BJ (cell line): ENCODE results near the gene SLC1A1. TPM values are rescaled to one million over a fixed set of nuclear protein-coding genes. Genes with fewer than 3 reads are reported as not detected.

ENCODE experiments used
- CTCF ChIA-PET: fragments of 350-600 bp; formaldehyde crosslinking; extraction: SDS; loops from one replicate; lab custom pipeline; 2021; ENCODE audit warnings: antibody characterized with exemption, inconsistent platforms; lab: Yijun Ruan, JAX
- POLR2A ChIA-PET: fragments of 300-600 bp; sonication (Branson Sonifier 250); formaldehyde crosslinking; extraction: SDS; loops from one replicate; lab custom pipeline; 2021; ENCODE audit warnings: antibody characterized with exemption; lab: Charles Lee
- DNase-seq: peaks from one replicate; pipeline ENCODE4 v3.0.0-alpha.2; 2011; ENCODE audit warnings: low read depth
- H3K27me3 ChIP-seq: 2 replicates; pipeline ENCODE4 v1.6.0; 2011; ENCODE audit warnings: low read length; ENCODE audit not compliant: control insufficient read depth, insufficient read depth
- H3K36me3 ChIP-seq: 2 replicates; pipeline ENCODE4 v1.5.1; 2011; ENCODE audit warnings: low read length; ENCODE audit not compliant: control insufficient read depth, insufficient read depth
- H3K4me3 ChIP-seq: 2 replicates; pipeline ENCODE4 v1.5.1; 2011; ENCODE audit warnings: low read depth, mild to moderate bottlenecking, control low read depth, low read length
- polyA plus RNA-seq: library from polyadenylated mRNA; depleted of rRNA; stranded (reverse); fragments of >200 nt; gene quantifications from 2 replicates; pipeline ENCODE4 v1.2.3, GENCODE V29; 2011
- TF ChIP-seq, protein P1 (sequence below): IDR thresholded peaks from 2 replicates; pipeline ENCODE4 v1.5.1; 2011; ENCODE audit warnings: low read depth, mild to moderate bottlenecking, control low read depth, inconsistent platforms, low read length, moderate library complexity; ENCODE audit not compliant: insufficient read depth

SLC1A1 gene
- polyA plus RNA-seq, 1 experiment = 6.4 TPM

DNA sequence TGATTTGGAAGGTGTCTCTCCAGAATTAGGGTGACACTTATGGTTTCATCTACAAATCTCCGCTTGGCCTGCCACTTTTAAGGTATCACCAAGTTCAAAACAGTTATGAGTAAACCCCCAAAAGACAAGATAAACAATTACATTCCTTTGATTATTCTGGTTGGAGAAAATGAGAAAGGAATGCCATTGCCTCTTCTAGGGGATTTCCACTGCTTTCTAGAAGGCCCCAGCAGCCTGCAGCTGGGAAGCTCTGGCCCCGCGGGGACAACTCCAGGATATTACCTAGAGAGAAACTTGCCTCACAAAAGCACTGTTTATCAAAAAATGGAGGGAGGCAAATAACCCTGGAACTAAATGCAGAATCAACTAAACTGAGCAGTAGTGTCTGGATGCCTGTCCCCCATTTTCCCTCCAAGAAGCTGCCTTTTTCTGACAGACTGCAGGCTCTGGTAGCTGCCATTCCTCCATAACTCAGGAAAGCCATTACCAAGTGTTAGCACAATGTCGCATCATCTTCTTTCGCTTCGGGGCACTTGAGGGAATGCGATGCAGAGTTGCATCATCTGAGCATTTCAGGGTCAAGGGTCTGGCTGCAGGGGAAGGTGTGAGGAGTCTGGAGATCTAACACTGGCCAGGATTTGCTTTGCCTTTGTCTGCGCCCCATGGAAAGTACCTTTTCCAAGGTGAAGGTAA lies 100.3 kb downstream of the SLC1A1 start:
- no peak overlapping the region for H3K4me3 ChIP-seq
- H3K36me3 ChIP-seq = no peaks in the 10 kb centered on the region
- TF ChIP-seq, protein P1, sequence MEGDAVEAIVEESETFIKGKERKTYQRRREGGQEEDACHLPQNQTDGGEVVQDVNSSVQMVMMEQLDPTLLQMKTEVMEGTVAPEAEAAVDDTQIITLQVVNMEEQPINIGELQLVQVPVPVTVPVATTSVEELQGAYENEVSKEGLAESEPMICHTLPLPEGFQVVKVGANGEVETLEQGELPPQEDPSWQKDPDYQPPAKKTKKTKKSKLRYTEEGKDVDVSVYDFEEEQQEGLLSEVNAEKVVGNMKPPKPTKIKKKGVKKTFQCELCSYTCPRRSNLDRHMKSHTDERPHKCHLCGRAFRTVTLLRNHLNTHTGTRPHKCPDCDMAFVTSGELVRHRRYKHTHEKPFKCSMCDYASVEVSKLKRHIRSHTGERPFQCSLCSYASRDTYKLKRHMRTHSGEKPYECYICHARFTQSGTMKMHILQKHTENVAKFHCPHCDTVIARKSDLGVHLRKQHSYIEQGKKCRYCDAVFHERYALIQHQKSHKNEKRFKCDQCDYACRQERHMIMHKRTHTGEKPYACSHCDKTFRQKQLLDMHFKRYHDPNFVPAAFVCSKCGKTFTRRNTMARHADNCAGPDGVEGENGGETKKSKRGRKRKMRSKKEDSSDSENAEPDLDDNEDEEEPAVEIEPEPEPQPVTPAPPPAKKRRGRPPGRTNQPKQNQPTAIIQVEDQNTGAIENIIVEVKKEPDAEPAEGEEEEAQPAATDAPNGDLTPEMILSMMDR = no peak
- ChIA-PET CTCF (interaction anchor here (0.9 to 2.4 kb wide), 3 partner anchors 14 to 202 kb away, joined by 4 to 6 read pairs (median 4); no protein-coding TSS in a partner anchor), POLR2A (interaction anchor here (0.7 kb wide), 1 partner anchor 116 kb away, joined by 4 read pairs; no protein-coding TSS in a partner anchor)
- H3K27me3 ChIP-seq = no peaks in the 10 kb centered on the region
- DNase-seq = no peak

DNA sequence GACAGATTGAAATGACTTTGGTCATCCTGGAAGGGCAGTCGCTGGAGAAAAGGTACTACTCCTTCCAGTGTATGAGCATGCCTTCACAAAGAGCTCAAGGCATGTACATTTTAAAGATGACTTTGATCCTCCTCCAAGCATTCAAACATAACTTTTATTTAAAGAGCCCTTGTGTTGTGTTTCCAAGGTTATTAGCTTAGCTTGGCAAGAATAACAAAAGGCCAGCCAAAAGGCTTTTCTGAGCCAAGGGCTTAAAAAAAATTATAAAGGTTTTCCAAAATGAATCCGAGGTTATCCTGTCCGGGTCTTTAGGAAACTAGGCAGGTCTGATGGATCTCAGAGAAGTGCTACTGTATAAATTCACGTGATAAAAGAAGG lies 100.8 kb downstream of the SLC1A1 start:
- no peaks in the 10 kb centered on the region for H3K36me3 ChIP-seq
- H3K27me3 ChIP-seq = no peaks in the 10 kb centered on the region
- no peak for DNase-seq
- TF ChIP-seq, protein P1 = no peak
- ChIA-PET CTCF (interaction anchor here (0.9 to 2.4 kb wide), 3 partner anchors 14 to 203 kb away, joined by 4 to 6 read pairs (median 4); no protein-coding TSS in a partner anchor), POLR2A (interaction anchor here (0.7 kb wide), 1 partner anchor 117 kb away, joined by 4 read pairs; no protein-coding TSS in a partner anchor)
- no peak overlapping the region for H3K4me3 ChIP-seq

DNA sequence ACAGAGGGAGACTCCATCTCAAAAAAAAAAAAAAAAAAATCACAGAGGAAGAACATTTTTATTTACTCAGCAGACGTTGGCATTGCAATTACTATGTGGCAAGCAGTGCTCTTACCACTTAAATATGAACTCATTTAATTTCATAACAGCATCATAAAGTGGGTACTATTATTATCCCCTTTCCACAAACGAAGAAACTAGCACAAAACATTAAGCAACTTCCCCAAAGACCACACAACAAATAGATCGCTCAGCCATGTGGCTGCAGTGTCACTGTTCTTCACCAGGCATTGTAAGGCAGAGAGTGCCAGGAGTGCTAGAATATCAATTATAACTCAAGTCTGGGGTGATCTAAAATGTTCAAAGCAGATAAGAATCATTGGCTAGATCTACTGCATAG lies 102.0 kb downstream of the SLC1A1 start:
- DNase-seq = no peak
- TF ChIP-seq, protein P1 = no peak
- Histone ChIP-seq H3K27me3 (no peaks in the 10 kb centered on the region), H3K4me3 (no peak overlapping the region), H3K36me3 (no peaks in the 10 kb centered on the region)
- ChIA-PET POLR2A (no interaction called here), CTCF (no interaction called here)

DNA sequence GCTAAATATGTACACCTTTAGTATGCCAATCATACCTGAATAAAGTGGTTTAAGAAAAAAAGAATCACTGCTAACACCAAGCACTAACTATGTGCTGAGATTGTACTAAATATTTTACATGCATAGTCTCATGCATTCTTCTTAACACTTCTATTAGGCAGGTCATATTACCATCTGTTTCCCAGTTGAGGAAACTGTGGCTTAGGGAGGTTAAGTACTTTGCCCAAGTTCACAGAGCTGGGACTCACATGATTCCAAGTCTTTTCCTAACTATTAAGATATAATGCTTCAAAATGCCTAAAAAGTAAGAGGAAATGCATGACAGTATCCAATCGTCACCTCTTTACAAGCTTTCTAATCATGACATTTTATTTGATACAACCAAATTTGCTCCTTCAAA lies 102.6 kb downstream of the SLC1A1 start:
- DNase-seq = no peak
- no peak overlapping the region for H3K4me3 ChIP-seq
- no peaks in the 10 kb centered on the region for H3K27me3 ChIP-seq
- ChIA-PET POLR2A (no interaction called here), CTCF (interaction anchor here (0.6 to 1.8 kb wide), 4 partner anchors 11 to 1600 kb away, joined by 3 to 18 read pairs (median 4); no protein-coding TSS in a partner anchor)
- no peaks in the 10 kb centered on the region for H3K36me3 ChIP-seq
- TF ChIP-seq, protein P1 = no peak

DNA sequence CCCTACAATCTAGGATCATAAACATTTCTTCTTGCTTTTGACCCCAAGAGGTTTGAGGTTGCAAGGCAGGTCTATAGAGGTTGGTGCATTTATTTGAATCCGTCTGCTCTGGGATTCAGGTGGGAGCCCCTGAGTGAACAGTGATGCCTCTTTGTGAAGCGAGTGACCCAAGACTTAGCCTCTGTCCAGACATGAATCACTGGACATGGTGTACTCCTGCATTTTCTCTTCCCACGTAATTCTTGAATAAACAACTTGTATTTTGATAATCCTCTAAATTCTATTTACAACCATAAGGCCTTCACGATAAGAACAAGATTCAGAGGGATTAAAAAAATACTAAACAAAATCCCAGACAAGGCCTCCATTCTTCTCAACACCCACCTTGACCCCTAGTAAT lies 104.3 kb downstream of the SLC1A1 start:
- H3K4me3 ChIP-seq = no peak overlapping the region
- H3K27me3 ChIP-seq = no peaks in the 10 kb centered on the region
- TF ChIP-seq, protein P1 = no peak
- ChIA-PET POLR2A (no interaction called here), CTCF (interaction anchor here (2.9 kb wide), 1 partner anchor 10 kb away, joined by 8 read pairs; no protein-coding TSS in a partner anchor)
- DNase-seq = no peak
- no peaks in the 10 kb centered on the region for H3K36me3 ChIP-seq
